HFFc6 (cell line): ENCODE data around the gene MORN4. TPM values are rescaled to one million over a fixed set of nuclear protein-coding genes. Genes with fewer than 3 reads are reported as not detected.

ENCODE experiments used
- DNase-seq: peaks from one replicate; pipeline ENCODE4 v3.0.0-alpha.2; 2018
- H3K27ac Mint-ChIP-seq: 2 replicates; pipeline ENCODE4 v1.8.0; 2020; ENCODE audit warnings: mild to moderate bottlenecking, mixed read lengths
- H3K27me3 Mint-ChIP-seq: 2 replicates; pipeline ENCODE4 v1.8.0; 2021; ENCODE audit warnings: mild to moderate bottlenecking, moderate library complexity, mixed read lengths; ENCODE audit not compliant: insufficient read depth
- H3K36me3 Mint-ChIP-seq: 2 replicates; pipeline ENCODE4 v1.8.0; 2021; ENCODE audit warnings: low read depth, mixed read lengths
- H3K4me1 Mint-ChIP-seq: 2 replicates; pipeline ENCODE4 v1.8.0; 2020; ENCODE audit warnings: low read depth, mixed read lengths
- H3K4me3 Mint-ChIP-seq: 2 replicates; pipeline ENCODE4 v1.8.0; 2020; ENCODE audit warnings: mild to moderate bottlenecking, moderate library complexity, mixed read lengths
- H3K9me3 Mint-ChIP-seq: 2 replicates; pipeline ENCODE4 v1.8.0; 2020; ENCODE audit warnings: mild to moderate bottlenecking, mixed read lengths
- CTCF ChIP-seq: fragments of 200-600 bp; sonication (generic); IDR thresholded peaks from 2 replicates; pipeline ENCODE4 v1.5.0; 2021; ENCODE audit warnings: antibody characterized with exemption, mild to moderate bottlenecking
- long read RNA-seq: library from polyadenylated mRNA; unstranded; transcript quantifications from one replicate; pipeline ENCODE4 v2.0.0, GENCODE V29; 2019
- total RNA-seq, 6 experiments: library from RNA; stranded (reverse); fragmentation: NEBNext Ultra II Directional; extraction: Animal tissue kit (Norgen Biotek cat#: 25700); gene quantifications; 2 replicates in 1 of 6; 3 replicates in 5 of 6; pipeline ENCODE4 v1.2.3, GENCODE V29; 2021

Gene MORN4
- total RNA-seq = 10 to 100 TPM in 3 of 6 experiments, 1 to 10 TPM in 3; 9.4 to 11.3 (median 10.1) TPM
- long read RNA-seq, transcript MORN4-202 (2 exons, 419 nt) = major isoform, 6 of 10 reads
- long read RNA-seq, partial matches to known transcripts = 1 of 10 reads
- long read RNA-seq, other reads (novel, unspliced or antisense) = 1 of 10 reads

- H3K9me3 Mint-ChIP-seq = no peaks in the 10 kb centered on the region
- H3K4me1 Mint-ChIP-seq = peaks cover 23% of the 10 kb centered on the region
- H3K27me3 Mint-ChIP-seq = no peaks in the 10 kb centered on the region
- TF ChIP-seq CTCF = no peak
- no peaks in the 10 kb centered on the region for H3K36me3 Mint-ChIP-seq
- DNase-seq = peak; percentile 89
- peak within 1 kb of the TSS; percentile 84 for H3K27ac Mint-ChIP-seq
- H3K4me3 Mint-ChIP-seq = peak within 1 kb of the TSS; percentile 96
Measured at GRCh38 chr10:97632949-97633884, at the start of gene MORN4. MORN4 (minus strand) TSS chr10:97633500; CDS start chr10:97619653, 13,847 bp downstream.

- no peak for TF ChIP-seq CTCF
- no peaks in the 10 kb centered on the region for H3K9me3 Mint-ChIP-seq
- peaks cover 2% of the 10 kb centered on the region; the same call in 1 of the 2 replicates for H3K27me3 Mint-ChIP-seq
- peaks cover 38% of the 10 kb centered on the region for H3K4me1 Mint-ChIP-seq
- no peak overlapping the region for H3K4me3 Mint-ChIP-seq
- peaks cover 13% of the 10 kb centered on the region; the same call in 1 of the 2 replicates for H3K36me3 Mint-ChIP-seq
- H3K27ac Mint-ChIP-seq = no peak overlapping the region; the same call in 1 of the 2 replicates
- no peak for DNase-seq
Measured at GRCh38 chr10:97682042-97682441, 48.7 kb upstream of the MORN4 start.

- no peak overlapping the region for H3K27ac Mint-ChIP-seq
- H3K9me3 Mint-ChIP-seq = no peaks in the 10 kb centered on the region
- peaks cover 35% of the 10 kb centered on the region for H3K4me1 Mint-ChIP-seq
- H3K36me3 Mint-ChIP-seq = peaks cover 17% of the 10 kb centered on the region; the same call in 1 of the 2 replicates
- DNase-seq = no peak
- peaks cover 5% of the 10 kb centered on the region for H3K27me3 Mint-ChIP-seq
- TF ChIP-seq CTCF = no peak
- no peak overlapping the region for H3K4me3 Mint-ChIP-seq
Measured at GRCh38 chr10:97679594-97679993, 46.3 kb upstream of the MORN4 start.

- TF ChIP-seq CTCF = peak; percentile 93
- Mint-ChIP-seq H3K4me3 (no peak overlapping the region), H3K9me3 (no peaks in the 10 kb centered on the region), H3K36me3 (peaks cover 34% of the 10 kb centered on the region; the same call in 1 of the 2 replicates), H3K27me3 (peaks cover 17% of the 10 kb centered on the region), H3K4me1 (peaks cover 24% of the 10 kb centered on the region), H3K27ac (peak overlapping the region; percentile 51; the same call in 1 of the 2 replicates)
- peak; percentile 26 for DNase-seq
Measured at GRCh38 chr10:97676770-97677581, 43.7 kb upstream of the MORN4 start.

- H3K27ac Mint-ChIP-seq = no peak overlapping the region
- H3K4me3 Mint-ChIP-seq = no peak overlapping the region
- peaks cover 34% of the 10 kb centered on the region; the same call in 1 of the 2 replicates for H3K36me3 Mint-ChIP-seq
- no peak for TF ChIP-seq CTCF
- peaks cover 19% of the 10 kb centered on the region for H3K27me3 Mint-ChIP-seq
- peaks cover 19% of the 10 kb centered on the region for H3K4me1 Mint-ChIP-seq
- no peak for DNase-seq
- no peaks in the 10 kb centered on the region for H3K9me3 Mint-ChIP-seq
Measured at GRCh38 chr10:97675222-97675621, 41.9 kb upstream of the MORN4 start.
